Kidney epithelial cell (primary cell): ENCODE measurements around the gene BRSK1. TPM values are rescaled to one million over a fixed set of nuclear protein-coding genes. Genes with fewer than 3 reads are reported as not detected.

Source experiments
- DNase-seq: peaks from one replicate; pipeline ENCODE4 v3.0.0-alpha.2; 2010; ENCODE audit warnings: low read depth
- H3K27me3 ChIP-seq: 2 replicates; pipeline ENCODE4 v1.6.0; 2011; ENCODE audit warnings: low read length; ENCODE audit not compliant: control insufficient read depth, insufficient read depth
- H3K36me3 ChIP-seq: 2 replicates; pipeline ENCODE4 v1.5.1; 2011; ENCODE audit warnings: low read length; ENCODE audit not compliant: control insufficient read depth, insufficient read depth
- H3K4me3 ChIP-seq: 2 replicates; pipeline ENCODE4 v1.5.1; 2011; ENCODE audit warnings: low read depth, mild to moderate bottlenecking, control low read depth, low read length
- total RNA-seq: library from RNA; depleted of rRNA; stranded (reverse); fragments of >200 nt; gene quantifications from 2 replicates; pipeline ENCODE4 v1.2.3, GENCODE V29; 2015
- TF ChIP-seq, protein P1 (sequence below): IDR thresholded peaks from 2 replicates; pipeline ENCODE4 v1.5.1; 2011; ENCODE audit warnings: mild to moderate bottlenecking, moderate library complexity, low read length, control low read depth, inconsistent platforms; ENCODE audit not compliant: insufficient read depth, poor library complexity, severe bottlenecking

Gene BRSK1
- total RNA-seq, 1 donor from 2014 or later: 6.0 TPM

DNA sequence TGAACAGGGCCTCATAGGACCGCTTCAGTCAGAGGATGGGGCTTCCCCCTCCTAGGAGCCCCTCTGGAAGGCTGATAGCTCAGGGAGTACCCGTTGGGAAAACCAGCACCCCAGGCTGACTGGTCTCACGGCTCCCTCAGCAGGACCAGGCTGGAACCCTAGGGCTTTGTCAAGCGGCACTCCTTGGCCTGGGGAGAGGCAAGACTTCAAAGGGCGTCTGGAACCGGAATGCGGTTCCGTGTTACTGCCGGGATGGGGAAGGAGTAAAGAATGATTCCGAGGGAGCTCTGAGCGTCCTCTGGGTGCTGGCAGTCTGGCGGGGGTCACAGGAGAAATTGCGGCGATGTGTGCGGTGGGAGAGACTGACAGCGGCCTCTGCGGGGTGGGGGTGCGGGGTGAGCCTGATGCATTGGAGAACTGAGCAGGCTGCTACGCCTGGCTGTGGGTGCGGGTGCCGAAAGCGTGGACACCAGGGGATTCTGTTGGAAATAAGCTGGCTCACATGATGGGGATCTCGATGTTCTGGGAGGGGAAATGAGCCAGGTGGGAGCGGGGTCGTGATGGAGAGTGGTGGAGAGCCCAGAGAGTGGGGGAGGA lies 68.8 kb downstream of the BRSK1 start:
- DNase-seq: no peak
- Histone ChIP-seq H3K4me3 (no peak overlapping the region), H3K27me3 (peaks cover 37% of the 10 kb centered on the region), H3K36me3 (no peaks in the 10 kb centered on the region)
- TF ChIP-seq, protein P1, sequence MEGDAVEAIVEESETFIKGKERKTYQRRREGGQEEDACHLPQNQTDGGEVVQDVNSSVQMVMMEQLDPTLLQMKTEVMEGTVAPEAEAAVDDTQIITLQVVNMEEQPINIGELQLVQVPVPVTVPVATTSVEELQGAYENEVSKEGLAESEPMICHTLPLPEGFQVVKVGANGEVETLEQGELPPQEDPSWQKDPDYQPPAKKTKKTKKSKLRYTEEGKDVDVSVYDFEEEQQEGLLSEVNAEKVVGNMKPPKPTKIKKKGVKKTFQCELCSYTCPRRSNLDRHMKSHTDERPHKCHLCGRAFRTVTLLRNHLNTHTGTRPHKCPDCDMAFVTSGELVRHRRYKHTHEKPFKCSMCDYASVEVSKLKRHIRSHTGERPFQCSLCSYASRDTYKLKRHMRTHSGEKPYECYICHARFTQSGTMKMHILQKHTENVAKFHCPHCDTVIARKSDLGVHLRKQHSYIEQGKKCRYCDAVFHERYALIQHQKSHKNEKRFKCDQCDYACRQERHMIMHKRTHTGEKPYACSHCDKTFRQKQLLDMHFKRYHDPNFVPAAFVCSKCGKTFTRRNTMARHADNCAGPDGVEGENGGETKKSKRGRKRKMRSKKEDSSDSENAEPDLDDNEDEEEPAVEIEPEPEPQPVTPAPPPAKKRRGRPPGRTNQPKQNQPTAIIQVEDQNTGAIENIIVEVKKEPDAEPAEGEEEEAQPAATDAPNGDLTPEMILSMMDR: no peak

DNA sequence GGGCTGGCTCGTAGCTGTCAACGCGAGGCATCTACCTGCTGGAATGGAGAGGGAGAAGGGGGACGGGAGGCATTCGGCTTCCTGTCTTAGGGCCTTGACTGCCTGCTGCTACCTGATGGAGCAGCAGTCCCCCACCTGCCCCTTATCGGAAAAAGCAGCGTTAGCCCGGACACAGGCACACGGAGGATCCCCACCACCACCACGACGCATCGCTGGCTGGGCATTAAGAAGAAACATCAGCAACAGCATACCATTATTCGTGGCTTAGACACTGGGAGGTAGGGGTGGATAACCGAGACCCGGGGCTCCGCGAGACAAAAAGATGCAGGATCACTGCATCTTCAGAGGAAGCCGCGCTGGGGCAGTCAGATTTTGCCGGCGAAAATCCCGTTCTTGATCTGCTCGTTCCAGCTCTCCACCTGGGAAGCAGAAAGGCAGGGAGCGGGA lies 69.6 kb downstream of the BRSK1 start:
- no peak for DNase-seq
- Histone ChIP-seq H3K4me3 (peak overlapping the region; percentile 49), H3K27me3 (peaks cover 37% of the 10 kb centered on the region), H3K36me3 (no peaks in the 10 kb centered on the region)
- TF ChIP-seq, protein P1: no peak

DNA sequence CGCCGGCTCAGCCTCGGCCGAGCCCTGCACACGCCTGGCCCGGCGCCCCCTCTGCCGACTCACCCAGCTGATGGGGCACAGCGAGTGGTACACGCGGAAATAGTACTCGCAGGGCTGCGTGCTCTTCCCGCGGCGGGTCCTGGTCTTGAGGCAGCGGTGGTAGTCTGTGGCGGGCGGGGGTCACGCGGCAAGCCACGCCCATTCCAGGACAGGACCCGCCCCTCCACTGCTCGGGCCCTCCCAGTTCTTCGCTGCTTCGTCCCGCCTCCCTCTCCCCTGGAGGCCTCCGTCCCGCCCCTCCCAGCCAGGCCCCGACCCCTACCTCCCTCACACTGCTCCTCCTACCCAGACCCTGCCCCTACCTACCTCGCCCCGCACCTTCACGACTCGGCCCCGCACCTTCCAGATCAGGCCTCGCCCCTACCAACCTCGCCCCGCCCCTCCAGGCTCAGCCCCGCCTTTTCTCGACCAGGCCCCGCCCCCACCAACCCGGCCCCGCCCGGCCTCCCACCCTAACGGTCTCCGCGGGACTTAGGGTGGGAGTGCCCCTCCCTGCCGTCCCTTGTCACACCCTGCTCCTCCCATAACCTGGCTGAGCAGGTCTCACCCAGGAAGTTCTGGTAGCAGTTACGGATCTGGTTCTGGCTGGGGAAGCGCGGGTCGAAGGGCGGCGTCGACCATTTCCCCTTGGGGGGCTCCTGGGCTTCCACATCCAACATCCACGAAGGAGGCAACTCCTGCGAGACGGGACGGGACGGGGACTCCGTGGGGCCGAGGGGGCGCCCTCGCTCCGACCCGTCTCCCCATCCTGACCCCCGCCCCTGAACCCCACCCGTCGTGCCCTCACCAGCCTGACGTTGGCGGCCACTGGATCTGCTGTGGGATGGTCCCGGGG lies 70.3 kb downstream of the BRSK1 start:
- Histone ChIP-seq H3K36me3 (no peaks in the 10 kb centered on the region), H3K27me3 (peaks cover 37% of the 10 kb centered on the region), H3K4me3 (peak overlapping the region; percentile 49)
- TF ChIP-seq, protein P1: no peak
- no peak for DNase-seq

DNA sequence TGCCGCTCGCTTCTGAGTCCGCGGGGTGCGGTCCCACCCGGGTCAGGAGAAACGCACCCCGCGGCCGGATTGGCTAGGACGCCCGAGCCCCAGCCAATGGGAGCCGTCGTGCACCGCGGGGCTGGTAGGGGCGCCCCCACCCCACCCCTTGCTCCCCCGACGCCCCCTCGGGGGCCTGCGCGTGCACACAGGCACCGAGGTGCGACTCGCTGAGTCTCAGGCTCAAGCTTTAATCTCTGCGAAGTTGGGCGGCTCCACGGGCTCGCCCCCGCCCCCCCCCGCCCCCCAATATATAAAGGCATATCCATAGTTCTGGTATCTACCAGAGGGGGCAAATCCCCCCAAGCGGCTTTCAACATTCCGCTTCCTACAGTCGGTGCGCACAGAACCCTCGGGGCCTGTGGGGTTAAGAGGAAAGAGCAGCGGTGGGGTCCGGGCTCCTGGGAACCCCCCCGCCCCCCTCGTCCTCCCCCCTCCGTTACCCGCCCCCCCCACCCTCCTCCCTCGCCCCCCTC lies 71.0 kb downstream of the BRSK1 start, which contains the start of gene COX6B2:
Gene COX6B2 (minus strand): TSS at position 22 of the 515 bp plus-strand sequence. CDS start 198 bp downstream, outside the sequence.
- no peaks in the 10 kb centered on the region for H3K36me3 ChIP-seq
- no peak for DNase-seq
- peak within 1 kb of the TSS; percentile 49 for H3K4me3 ChIP-seq
- peaks cover 37% of the 10 kb centered on the region for H3K27me3 ChIP-seq
- TF ChIP-seq, protein P1: no peak

DNA sequence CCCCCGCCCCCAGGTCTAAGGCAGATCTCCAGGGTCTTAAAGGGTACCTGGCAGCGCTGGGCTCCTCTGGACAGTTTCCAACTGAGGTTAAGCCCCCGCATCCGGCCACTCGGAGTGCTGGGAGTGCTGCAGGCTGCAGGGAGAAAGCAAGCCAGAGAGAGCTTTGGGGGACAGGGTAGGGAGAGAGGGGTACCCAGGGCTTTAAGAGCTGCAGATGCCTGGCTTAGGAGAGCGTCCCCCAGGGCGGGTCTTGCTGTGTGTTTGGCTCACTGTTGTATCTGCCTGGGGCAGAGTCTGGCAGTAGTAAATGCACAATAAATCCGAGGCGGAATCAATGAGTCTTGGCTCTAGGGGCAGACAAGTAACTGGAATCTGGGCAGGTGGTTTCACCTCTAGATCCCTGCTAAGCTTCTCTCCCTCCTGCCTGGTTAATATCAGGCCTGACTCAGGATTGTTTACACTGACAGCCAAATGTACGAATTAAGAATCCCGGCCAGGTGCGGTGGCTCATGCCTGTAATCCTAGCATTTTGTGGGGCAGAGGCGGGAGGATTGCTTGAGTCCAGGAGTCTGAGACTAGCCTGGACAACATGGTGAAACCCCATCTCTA lies 71.5 kb downstream of the BRSK1 start:
- no peak overlapping the region for H3K4me3 ChIP-seq
- H3K27me3 ChIP-seq: peaks cover 37% of the 10 kb centered on the region
- TF ChIP-seq, protein P1: no peak
- no peaks in the 10 kb centered on the region for H3K36me3 ChIP-seq
- DNase-seq: no peak
